Neural cell (in vitro differentiated cells): ENCODE measurements around the gene PTPRB. TPM values are rescaled to one million over a fixed set of nuclear protein-coding genes. Genes with fewer than 3 reads are reported as not detected.

Experiments used
- H2AFZ ChIP-seq: fragments of 200-600, 300-800 bp; sonication (generic), shearing (Covaris generic); 2 replicates; pipeline ENCODE4 v1.6.0; 2014; ENCODE audit warnings: low read depth, mild to moderate bottlenecking, antibody characterized with exemption, low read length, moderate library complexity
- H3F3A ChIP-seq: fragments of 200-600 bp; shearing (Covaris generic); 2 replicates; pipeline ENCODE4 v1.6.1; 2016; ENCODE audit warnings: mild to moderate bottlenecking, moderate library complexity, mixed read lengths, antibody characterized with exemption, low read length; ENCODE audit not compliant: insufficient read depth, poor library complexity, severe bottlenecking
- H3K27ac ChIP-seq: fragments of 200-600, 300-800 bp; sonication (generic), shearing (Covaris generic); 2 replicates; pipeline ENCODE4 v1.5.1; 2014; ENCODE audit warnings: mild to moderate bottlenecking, low read length, moderate library complexity
- H3K27me3 ChIP-seq: fragments of 300-800, 200-600 bp; sonication (generic), shearing (Covaris generic); 2 replicates; pipeline ENCODE4 v1.6.0; 2014; ENCODE audit warnings: mild to moderate bottlenecking, low read depth, low read length, moderate library complexity; ENCODE audit not compliant: insufficient read depth
- H3K36me3 ChIP-seq: fragments of 300-800, 200-600 bp; sonication (generic), shearing (Covaris generic); 2 replicates; pipeline ENCODE4 v1.5.1; 2014; ENCODE audit warnings: mild to moderate bottlenecking, antibody characterized with exemption, low read length, moderate library complexity; ENCODE audit not compliant: insufficient read depth
- H3K4me2 ChIP-seq: fragments of 300-800, 200-600 bp; sonication (generic), shearing (Covaris generic); 2 replicates; pipeline ENCODE4 v1.6.0; 2014; ENCODE audit warnings: mild to moderate bottlenecking, low read length
- H3K4me3 ChIP-seq: fragments of 300-800, 200-600 bp; sonication (generic), shearing (Covaris generic); 2 replicates; pipeline ENCODE4 v1.5.1; 2014; ENCODE audit warnings: mild to moderate bottlenecking, low read length, moderate library complexity
- H3K79me2 ChIP-seq: fragments of 200-600 bp; shearing (Covaris generic); replicated peaks from 2 replicates; pipeline ENCODE4 v1.6.0; 2014; ENCODE audit warnings: mild to moderate bottlenecking, low read length, moderate library complexity; ENCODE audit not compliant: insufficient read depth
- H3K9ac ChIP-seq: fragments of 300-800, 200-600 bp; sonication (generic), shearing (Covaris generic); 2 replicates; pipeline ENCODE4 v1.6.1; 2016; ENCODE audit warnings: mild to moderate bottlenecking, low read length, mixed read lengths
- H3K9me2 ChIP-seq: fragments of 200-600 bp; shearing (Covaris generic); 2 replicates; pipeline ENCODE4 v1.6.1; 2016; ENCODE audit warnings: mild to moderate bottlenecking, low read length, mixed read lengths; ENCODE audit not compliant: insufficient read depth
- H3K9me3 ChIP-seq: fragments of 200-600, 300-800 bp; sonication (generic), shearing (Covaris generic); 2 replicates; pipeline ENCODE4 v1.6.1; 2016; ENCODE audit warnings: mild to moderate bottlenecking, mixed run types, low read length, moderate library complexity, mixed read lengths
- H4K20me1 ChIP-seq: fragments of 200-600 bp; shearing (Covaris generic); 2 replicates; pipeline ENCODE4 v1.6.1; 2016; ENCODE audit warnings: mild to moderate bottlenecking, mixed run types; ENCODE audit not compliant: insufficient read depth
- CTCF ChIP-seq: fragments of 450-650 bp; IDR thresholded peaks from 2 replicates; pipeline ENCODE4 v1.5.1; 2014; ENCODE audit warnings: antibody characterized with exemption, mild to moderate bottlenecking, moderate library complexity; ENCODE audit not compliant: poor library complexity, severe bottlenecking
- EP300 ChIP-seq: fragments of 450-650 bp; conservative IDR thresholded peaks from 2 replicates; pipeline ENCODE4 v1.6.1; 2014; ENCODE audit warnings: antibody characterized with exemption, mild to moderate bottlenecking, moderate library complexity; ENCODE audit not compliant: poor library complexity, severe bottlenecking
- EZH2 ChIP-seq: fragments of 200-600, 300-800 bp; shearing (Covaris generic), sonication (generic); IDR thresholded peaks from 2 replicates; pipeline ENCODE4 v1.6.1; 2014; ENCODE audit warnings: antibody characterized with exemption, low read length, borderline replicate concordance, mild to moderate bottlenecking; ENCODE audit not compliant: insufficient read depth, poor library complexity, severe bottlenecking
- MXI1 ChIP-seq: fragments of 450-650 bp; conservative IDR thresholded peaks from 2 replicates; pipeline ENCODE4 v1.6.1; 2014; ENCODE audit warnings: antibody characterized with exemption, mild to moderate bottlenecking; ENCODE audit not compliant: poor library complexity, severe bottlenecking
- POLR2AphosphoS5 ChIP-seq: IDR thresholded peaks from 2 replicates; pipeline ENCODE4 v1.6.1; 2012
- RAD21 ChIP-seq: fragments of 450-650 bp; conservative IDR thresholded peaks from 2 replicates; pipeline ENCODE4 v1.6.1; 2014; ENCODE audit warnings: antibody characterized with exemption, mild to moderate bottlenecking, moderate library complexity
- REST ChIP-seq: IDR thresholded peaks from 2 replicates; pipeline ENCODE4 v1.6.1; 2012; ENCODE audit warnings: borderline replicate concordance
- SMC3 ChIP-seq: fragments of 450-650 bp; conservative IDR thresholded peaks from 2 replicates; pipeline ENCODE4 v1.6.1; 2014; ENCODE audit warnings: antibody characterized with exemption, mild to moderate bottlenecking, moderate library complexity; ENCODE audit not compliant: poor library complexity
- TAF1 ChIP-seq: IDR thresholded peaks from 2 replicates; pipeline ENCODE4 v1.6.1; 2012; ENCODE audit warnings: low read depth
- polyA plus RNA-seq: library from polyadenylated mRNA; depleted of rRNA; stranded (reverse); fragments of >200 nt; gene quantifications from 2 replicates; pipeline ENCODE4 v1.2.3, GENCODE V29; 2014

PTPRB gene
- polyA plus RNA-seq, 1 donor from 2014 or later, result 0.26 TPM

GRCh38 chr12:70659077-70659606, 21.9 kb upstream of the PTPRB start:
- no peaks in the 10 kb centered on the region for H4K20me1 ChIP-seq
- H3K9ac ChIP-seq, result no peak overlapping the region
- no peak overlapping the region for H3K4me2 ChIP-seq
- no peaks in the 10 kb centered on the region for H3K27me3 ChIP-seq
- H2AFZ ChIP-seq, result no peak overlapping the region
- no peaks in the 10 kb centered on the region for H3F3A ChIP-seq
- no peaks in the 10 kb centered on the region for H3K9me2 ChIP-seq
- no peaks in the 10 kb centered on the region for H3K79me2 ChIP-seq
- H3K36me3 ChIP-seq, result no peaks in the 10 kb centered on the region
- no peak for TF ChIP-seq POLR2AphosphoS5
- TF ChIP-seq TAF1, result no peak
- TF ChIP-seq EZH2, result no peak
- TF ChIP-seq RAD21, result no peak
- TF ChIP-seq MXI1, result no peak
- TF ChIP-seq SMC3, result no peak
- no peak for TF ChIP-seq CTCF
- TF ChIP-seq EP300, result no peak
- no peak for TF ChIP-seq REST
- no peaks in the 10 kb centered on the region for H3K9me3 ChIP-seq
- H3K4me3 ChIP-seq, result no peak overlapping the region
- no peak overlapping the region for H3K27ac ChIP-seq

- TF ChIP-seq EZH2, result no peak
- no peak for TF ChIP-seq SMC3
- TF ChIP-seq MXI1, result no peak
- TF ChIP-seq REST, result no peak
- no peak for TF ChIP-seq POLR2AphosphoS5
- no peak for TF ChIP-seq TAF1
- no peak for TF ChIP-seq RAD21
- TF ChIP-seq EP300, result no peak
- H3K4me3 ChIP-seq, result no peak overlapping the region
These were observed 20.5 kb upstream of the PTPRB start for GRCh38 chr12:70657616-70658286.

More at GRCh38 chr12:70657616-70658286, 20.5 kb upstream of the PTPRB start:
- no peak overlapping the region for H3K4me2 ChIP-seq
- H3K27me3 ChIP-seq, result no peaks in the 10 kb centered on the region
- no peak overlapping the region for H2AFZ ChIP-seq
- H3K27ac ChIP-seq, result no peak overlapping the region
- H3K9me2 ChIP-seq, result no peaks in the 10 kb centered on the region
- H3K9ac ChIP-seq, result no peak overlapping the region
- H3K79me2 ChIP-seq, result no peaks in the 10 kb centered on the region
- no peaks in the 10 kb centered on the region for H3K9me3 ChIP-seq
- H3F3A ChIP-seq, result no peaks in the 10 kb centered on the region
- no peaks in the 10 kb centered on the region for H4K20me1 ChIP-seq
- no peaks in the 10 kb centered on the region for H3K36me3 ChIP-seq
